Endothelial cell of umbilical vein (primary cell): ENCODE results near the gene SLC35E2B. TPM values are rescaled to one million over a fixed set of nuclear protein-coding genes. Genes with fewer than 3 reads are reported as not detected.

ENCODE experiments used
- BruUV-seq: library from RNA; stranded (reverse); fragments of 400-500 nt; replicated peaks from 2 replicates; lab custom pipeline; 2021; lab: Mats Ljungman, UMichigan
- CTCF ChIA-PET: fragments of 300-600, 350-600 bp; sonication (Branson Sonifier 250); formaldehyde crosslinking; loops from one replicate; lab custom pipeline; 2021; ENCODE audit warnings: antibody characterized with exemption, inconsistent platforms; lab: Charles Lee
- POLR2A ChIA-PET: fragments of 300-600, 350-600 bp; sonication (Branson Sonifier 250); formaldehyde crosslinking; loops from one replicate; lab custom pipeline; 2021; ENCODE audit warnings: antibody characterized with exemption, inconsistent platforms; lab: Charles Lee
- DNase-seq: peaks from one replicate; pipeline ENCODE4 v3.0.0-alpha.2; 2011; ENCODE audit warnings: low read depth, low spot score
- FAIRE-seq: peaks from 2 replicates; lab custom pipeline; 2011; peaks lifted over from hg19 to GRCh38; lab: Jason Lieb, UNC
- H2AFZ ChIP-seq: 2 replicates; pipeline ENCODE4 v1.6.0; 2012; ENCODE audit warnings: low read depth, low read length, control low read depth, inconsistent platforms
- H3K27ac ChIP-seq: 2 replicates; pipeline ENCODE4 v1.5.1; 2011; ENCODE audit warnings: low read depth, mild to moderate bottlenecking, control low read depth, low read length, moderate library complexity; ENCODE audit not compliant: insufficient read depth
- H3K27me3 ChIP-seq, 2 experiments: 2 replicates each; pipeline versions ENCODE4 v1.6.0 to v1.6.1; 2011; ENCODE audit warnings: low read length in 2 of 2, mixed read lengths in 1 of 2; ENCODE audit not compliant: control insufficient read depth in 2 of 2, insufficient read depth in 2 of 2
- H3K36me3 ChIP-seq, 2 experiments: 2 replicates in 1 of 2; 3 replicates in 1 of 2; pipeline ENCODE4 v1.5.1; 2011; ENCODE audit warnings: low read length in 2 of 2, mild to moderate bottlenecking in 1 of 2, moderate library complexity in 1 of 2; ENCODE audit not compliant: control insufficient read depth in 2 of 2, insufficient read depth in 2 of 2; ENCODE audit errors: extremely low read depth in 1 of 2
- H3K4me1 ChIP-seq: 3 replicates; pipeline ENCODE4 v1.5.1; 2011; ENCODE audit warnings: mild to moderate bottlenecking, low read length; ENCODE audit not compliant: control insufficient read depth, insufficient read depth; ENCODE audit errors: extremely low read depth
- H3K4me2 ChIP-seq: 2 replicates; pipeline ENCODE4 v1.6.1; 2011; ENCODE audit warnings: low read length, control low read depth, mixed read lengths; ENCODE audit not compliant: insufficient read depth
- H3K4me3 ChIP-seq, 3 experiments: fragments of 200-600 bp in 1 of 3; sonication (generic), shearing (Covaris generic) in 1 of 3; replicated peaks in 1 of 3; 2 replicates each; pipeline ENCODE4 v1.5.1; 2011 to 2016; ENCODE audit warnings: control low read depth in 3 of 3, low read length in 3 of 3, mild to moderate bottlenecking in 2 of 3, inconsistent platforms in 1 of 3, low read depth in 1 of 3, moderate library complexity in 1 of 3; ENCODE audit not compliant: insufficient read depth in 1 of 3
- H3K79me2 ChIP-seq: 2 replicates; pipeline ENCODE4 v1.6.0; 2012; ENCODE audit warnings: low read length, inconsistent platforms; ENCODE audit not compliant: control insufficient read depth, insufficient read depth
- H3K9ac ChIP-seq: replicated peaks from 2 replicates; pipeline ENCODE3; 2011; ENCODE audit warnings: low read length, control low read depth; ENCODE audit not compliant: insufficient read depth; ENCODE audit errors: extremely low read depth
- H3K9me1 ChIP-seq: replicated peaks from 3 replicates; pipeline ENCODE4 v1.6.0; 2011; ENCODE audit warnings: mild to moderate bottlenecking, low read length; ENCODE audit not compliant: control insufficient read depth, insufficient read depth; ENCODE audit errors: extremely low read depth
- H3K9me3 ChIP-seq: replicated peaks from 2 replicates; pipeline ENCODE4 v1.5.1; 2012; ENCODE audit warnings: low read length, inconsistent platforms; ENCODE audit not compliant: control insufficient read depth, insufficient read depth
- H4K20me1 ChIP-seq: replicated peaks from 2 replicates; pipeline ENCODE3; 2011; ENCODE audit warnings: mild to moderate bottlenecking, low read length; ENCODE audit not compliant: control insufficient read depth, insufficient read depth; ENCODE audit errors: extremely low read depth
- CTCF ChIP-seq, 2 donors: IDR thresholded peaks; 1 replicate in 1 of 2; 2 replicates in 1 of 2; pipeline ENCODE4 v1.5.1; 2011; ENCODE audit warnings: low read length in 2 of 2, mild to moderate bottlenecking in 2 of 2, moderate library complexity in 2 of 2, control low read depth in 1 of 2, inconsistent platforms in 1 of 2, low read depth in 1 of 2; ENCODE audit not compliant: insufficient read depth in 1 of 2; ENCODE audit errors: extremely low read depth in 1 of 2
- EZH2 ChIP-seq: IDR thresholded peaks from 2 replicates; pipeline ENCODE4 v1.6.1; 2012; ENCODE audit warnings: borderline replicate concordance, low read depth, mild to moderate bottlenecking, moderate library complexity, low read length, inconsistent platforms; ENCODE audit not compliant: severe bottlenecking
- GATA2 ChIP-seq: IDR thresholded peaks from 2 replicates; pipeline ENCODE4 v1.7.0; 2011; ENCODE audit warnings: low read depth, mild to moderate bottlenecking, moderate library complexity, mixed read lengths, low read length; ENCODE audit not compliant: insufficient read length, insufficient read depth
- JUN ChIP-seq: IDR thresholded peaks from 2 replicates; pipeline ENCODE4 v1.6.1; 2011; ENCODE audit warnings: borderline replicate concordance, low read depth; ENCODE audit not compliant: insufficient read length, insufficient read depth
- MAX ChIP-seq: IDR thresholded peaks from 2 replicates; pipeline ENCODE4 v1.6.1; 2011; ENCODE audit not compliant: insufficient read depth, insufficient read length
- MYC ChIP-seq: IDR thresholded peaks from one replicate; pipeline ENCODE4 v1.6.1; 2011; ENCODE audit warnings: mild to moderate bottlenecking, low read depth, low read length
- POLR2A ChIP-seq: IDR thresholded peaks from 2 replicates; pipeline ENCODE4 v1.6.1; 2012; ENCODE audit warnings: low read depth, mild to moderate bottlenecking, control low read depth, low read length
- POLR2AphosphoS5 ChIP-seq: IDR thresholded peaks from 2 replicates; pipeline ENCODE4 v1.6.1; 2012; ENCODE audit warnings: low read depth, mild to moderate bottlenecking, control low read depth, low read length, moderate library complexity; ENCODE audit not compliant: insufficient read depth
- dilution Hi-C: fragments of 300-500 bp; cut with MboI; formaldehyde crosslinking; loops from one replicate; pipeline ENCODE4 v1.15.0; 2019; ENCODE audit warnings: low sequenced_read_pairs; ENCODE audit not compliant: extremely low pct_ligation_motif_present
- intact Hi-C: fragments of 100-400 bp; cut with micrococcal nuclease; formaldehyde crosslinking; loops from one replicate; pipeline ENCODE4 v1.10.0; 2022
- polyA plus RNA-seq, 4 experiments: library from polyadenylated mRNA; depleted of rRNA in 3 of 4; stranded (reverse) in 3 of 4; unstranded in 1 of 4; fragments of >200 nt; gene quantifications; 2 replicates each; pipeline versions ENCODE4 v1.2.1 to v1.2.3, GENCODE V29; 2011 to 2012; ENCODE audit warnings: missing spikeins in 1 of 4
- total RNA-seq: library from RNA; stranded (reverse); gene quantifications from 2 replicates; pipeline ENCODE4 v1.2.3, GENCODE V29; 2021

Gene SLC35E2B
- total and polyA plus RNA-seq, 2 donors (not counting 3 experiments of a cell fraction or from before 2014, with no cell fraction given): 28.0 to 51.2 TPM

- CTCF ChIA-PET: interaction anchor here (1.4 to 1.8 kb wide), 2 partner anchors 13 to 17 kb away, joined by 4 to 8 read pairs; no protein-coding TSS in a partner anchor
- Histone ChIP-seq H3K36me3 (peaks cover 0 to 26% of the 10 kb centered on the region in 2 experiments), H2AFZ (no peak overlapping the region), H3K4me1 (no peaks in the 10 kb centered on the region), H3K4me3 (no peak overlapping the region), H3K27me3 (no peaks in the 10 kb centered on the region), H3K9me3 (no peaks in the 10 kb centered on the region), H3K9ac (no peak overlapping the region), H3K9me1 (no peaks in the 10 kb centered on the region), H3K4me2 (no peak overlapping the region), H3K27ac (no peak overlapping the region), H4K20me1 (no peaks in the 10 kb centered on the region), H3K79me2 (no peaks in the 10 kb centered on the region)
- intact Hi-C loops (no loop called here), dilution Hi-C loops (no loop called here)
- DNase-seq (no peak), FAIRE-seq (no peak)
- POLR2A ChIA-PET: no interaction called here
- no TSS peak for BruUV-seq
- TF ChIP-seq JUN: no peak
- no peak for TF ChIP-seq MYC
- no peak for TF ChIP-seq POLR2A
- TF ChIP-seq GATA2: no peak
- no peak for TF ChIP-seq POLR2AphosphoS5
- no peak for TF ChIP-seq CTCF (IDR thresholded peaks at IDR 0.05; ENCODE audit: extremely low read depth in 1 of 2, insufficient read depth in 1 of 2, low read depth in 1 of 2, low read length in 2 of 2)
- no peak for TF ChIP-seq EZH2
- no peak for TF ChIP-seq MAX
Measured at GRCh38 chr1:1666526-1666925, 26.1 kb downstream of the SLC35E2B start.
